K562 (cell line): Measurements from ENCODE around the gene PPT1. TPM values are rescaled to one million over a fixed set of nuclear protein-coding genes. Genes with fewer than 3 reads are reported as not detected.
A peak's percentile ranks its signal among the peaks of the same experiment; 100 is the strongest.

Source experiments
- CBX8 ChIP-seq: fragments of 200-600 bp; sonication (generic); IDR thresholded peaks from 2 replicates; pipeline ENCODE4 v1.6.1; 2012; ENCODE audit warnings: borderline replicate concordance, mixed run types, low read depth, mild to moderate bottlenecking, moderate library complexity, mixed read lengths, low read length, control low read depth, inconsistent platforms; ENCODE audit not compliant: poor library complexity, severe bottlenecking; ENCODE audit errors: extremely low read depth
- KAT7 ChIP-seq: sonication (generic); formaldehyde crosslinking; IDR thresholded peaks from 2 replicates; pipeline ENCODE4 v1.8.0; 2022; ENCODE audit warnings: missing genetic modification reagents, mild to moderate bottlenecking, borderline replicate concordance
- NCOR1 ChIP-seq: fragments of 450-650 bp; IDR thresholded peaks from 2 replicates; pipeline ENCODE4 v1.6.1; 2016; ENCODE audit warnings: mild to moderate bottlenecking, moderate library complexity
- NR1H2 ChIP-seq: sonication (generic); formaldehyde crosslinking; IDR thresholded peaks from 2 replicates; pipeline ENCODE4 v1.4.0; 2020; ENCODE audit warnings: mild to moderate bottlenecking, missing genetic modification reagents
- SMARCA5 ChIP-seq: fragments of 450-650 bp; IDR thresholded peaks from 2 replicates; pipeline ENCODE4 v1.6.1; 2016
- SOX6 ChIP-seq: fragments of 450-650 bp; IDR thresholded peaks from 2 replicates; pipeline ENCODE4 v1.6.1; 2014; ENCODE audit warnings: mild to moderate bottlenecking
- TSC22D4 ChIP-seq: fragments of 450-650 bp; IDR thresholded peaks from 2 replicates; pipeline ENCODE4 v1.6.1; 2016; ENCODE audit warnings: missing genetic modification characterization, missing biosample characterization, control low read depth
- ZNF274 ChIP-seq: IDR thresholded peaks from 2 replicates; pipeline ENCODE4 v1.6.1; 2011; ENCODE audit warnings: low read depth, mild to moderate bottlenecking, low read length, moderate library complexity, borderline replicate concordance
- ZNF444 ChIP-seq: fragments of 250-450 bp; sonication (Bioruptor Pico); IDR thresholded peaks from 2 replicates; pipeline ENCODE4 v1.4.0; 2020; ENCODE audit warnings: mild to moderate bottlenecking, moderate library complexity
- polyA plus RNA-seq, 8 experiments: library from polyadenylated mRNA; depleted of rRNA in 4 of 8; stranded (reverse) in 5 of 8; unstranded in 3 of 8; fragments of >200 nt; fragmentation: Nextera tagmentation in 2 of 8; fragmentation: Illumina TruSeq in 1 of 8; extraction: Ambion mirVana in 2 of 8; extraction: Trizol in 1 of 8; gene quantifications; 2 replicates each; pipeline versions ENCODE4 v1.2.1 to v1.2.3, GENCODE V29; 2011 to 2014; ENCODE audit warnings: inconsistent platforms in 1 of 8, missing spikeins in 1 of 8
- total RNA-seq, 7 experiments: library from RNA; depleted of rRNA in 6 of 7; stranded (reverse); fragments of >200 nt in 6 of 7; fragmentation: Illumina TruSeq in 2 of 7; extraction: Trizol in 2 of 7; gene quantifications; 2 replicates each; pipeline versions ENCODE4 v1.2.1 to v1.2.3, GENCODE V29; 2011 to 2021; ENCODE audit warnings: low replicate concordance in 1 of 7
- TF ChIP-seq, protein P1 (sequence below): sonication (generic); formaldehyde crosslinking; IDR thresholded peaks from 2 replicates; pipeline ENCODE4 v1.8.0; 2022; ENCODE audit warnings: mild to moderate bottlenecking, low read depth, missing genetic modification reagents
- TF ChIP-seq, protein P2 (sequence below): IDR thresholded peaks from 2 replicates; pipeline ENCODE4 v1.6.1; 2016; ENCODE audit warnings: missing genetic modification characterization, missing compliant biosample characterization
- TF ChIP-seq, protein P3 (sequence below), 3 experiments: fragments of 200-800 bp in 1 of 3; fragments of 250-450 bp in 1 of 3; fragments of 450-650 bp in 1 of 3; sonication (Bioruptor Pico) in 1 of 3; sonication (Bioruptor generic) in 1 of 3; formaldehyde crosslinking in 1 of 3; IDR thresholded peaks; 2 replicates each; pipeline versions ENCODE4 v1.6.1 to v1.8.0; 2016 to 2022; ENCODE audit warnings: mild to moderate bottlenecking in 2 of 3, missing genetic modification characterization in 2 of 3, missing compliant biosample characterization in 1 of 3, moderate library complexity in 1 of 3
- TF ChIP-seq, protein P4 (sequence below): sonication (generic); formaldehyde crosslinking; IDR thresholded peaks from 2 replicates; pipeline ENCODE4 v1.8.1; 2023; ENCODE audit warnings: missing genetic modification reagents, mild to moderate bottlenecking, borderline replicate concordance

PPT1 gene
- total and polyA plus RNA-seq, 9 of the 15 experiments (the other 6 are each of a cell fraction or from before 2014, with no cell fraction given): 72.2 to 285 (median 143) TPM

DNA sequence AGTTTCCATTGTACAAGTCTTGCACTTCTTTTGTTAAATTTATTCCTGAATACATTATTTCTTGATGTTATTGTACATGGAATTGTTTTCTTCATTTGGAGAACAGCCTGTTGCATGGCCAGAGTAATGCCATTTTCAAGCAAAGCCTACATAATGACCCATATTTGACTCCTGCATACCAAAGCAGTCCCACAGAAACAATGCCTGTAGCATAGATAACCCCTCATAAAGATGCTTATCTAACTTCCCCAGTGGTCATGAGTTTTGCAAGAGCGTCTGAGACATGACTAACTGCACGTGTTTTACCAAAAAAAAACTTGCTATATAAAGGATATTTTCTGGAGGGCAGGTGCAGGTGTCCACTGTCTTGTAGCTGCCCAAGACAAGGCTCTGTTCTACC lies 33.8 kb upstream of the PPT1 start (continued):
- TF ChIP-seq, protein P1, sequence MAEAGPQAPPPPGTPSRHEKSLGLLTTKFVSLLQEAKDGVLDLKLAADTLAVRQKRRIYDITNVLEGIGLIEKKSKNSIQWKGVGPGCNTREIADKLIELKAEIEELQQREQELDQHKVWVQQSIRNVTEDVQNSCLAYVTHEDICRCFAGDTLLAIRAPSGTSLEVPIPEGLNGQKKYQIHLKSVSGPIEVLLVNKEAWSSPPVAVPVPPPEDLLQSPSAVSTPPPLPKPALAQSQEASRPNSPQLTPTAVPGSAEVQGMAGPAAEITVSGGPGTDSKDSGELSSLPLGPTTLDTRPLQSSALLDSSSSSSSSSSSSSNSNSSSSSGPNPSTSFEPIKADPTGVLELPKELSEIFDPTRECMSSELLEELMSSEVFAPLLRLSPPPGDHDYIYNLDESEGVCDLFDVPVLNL: no peak
- no peak for TF ChIP-seq NR1H2 (CRISPR knock-in tag)
- no peak for TF ChIP-seq TSC22D4 (tag)
- TF ChIP-seq, protein P2, sequence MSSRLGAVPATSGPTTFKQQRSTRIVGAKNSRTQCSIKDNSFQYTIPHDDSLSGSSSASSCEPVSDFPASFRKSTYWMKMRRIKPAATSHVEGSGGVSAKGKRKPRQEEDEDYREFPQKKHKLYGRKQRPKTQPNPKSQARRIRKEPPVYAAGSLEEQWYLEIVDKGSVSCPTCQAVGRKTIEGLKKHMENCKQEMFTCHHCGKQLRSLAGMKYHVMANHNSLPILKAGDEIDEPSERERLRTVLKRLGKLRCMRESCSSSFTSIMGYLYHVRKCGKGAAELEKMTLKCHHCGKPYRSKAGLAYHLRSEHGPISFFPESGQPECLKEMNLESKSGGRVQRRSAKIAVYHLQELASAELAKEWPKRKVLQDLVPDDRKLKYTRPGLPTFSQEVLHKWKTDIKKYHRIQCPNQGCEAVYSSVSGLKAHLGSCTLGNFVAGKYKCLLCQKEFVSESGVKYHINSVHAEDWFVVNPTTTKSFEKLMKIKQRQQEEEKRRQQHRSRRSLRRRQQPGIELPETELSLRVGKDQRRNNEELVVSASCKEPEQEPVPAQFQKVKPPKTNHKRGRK (tag): no peak
- TF ChIP-seq ZNF274: no peak
- peak; percentile 61 for TF ChIP-seq NCOR1
- no peak for TF ChIP-seq KAT7 (CRISPR knock-in tag)
- no peak for TF ChIP-seq SMARCA5
- peak; percentile 97 for TF ChIP-seq SOX6
- TF ChIP-seq, protein P3, sequence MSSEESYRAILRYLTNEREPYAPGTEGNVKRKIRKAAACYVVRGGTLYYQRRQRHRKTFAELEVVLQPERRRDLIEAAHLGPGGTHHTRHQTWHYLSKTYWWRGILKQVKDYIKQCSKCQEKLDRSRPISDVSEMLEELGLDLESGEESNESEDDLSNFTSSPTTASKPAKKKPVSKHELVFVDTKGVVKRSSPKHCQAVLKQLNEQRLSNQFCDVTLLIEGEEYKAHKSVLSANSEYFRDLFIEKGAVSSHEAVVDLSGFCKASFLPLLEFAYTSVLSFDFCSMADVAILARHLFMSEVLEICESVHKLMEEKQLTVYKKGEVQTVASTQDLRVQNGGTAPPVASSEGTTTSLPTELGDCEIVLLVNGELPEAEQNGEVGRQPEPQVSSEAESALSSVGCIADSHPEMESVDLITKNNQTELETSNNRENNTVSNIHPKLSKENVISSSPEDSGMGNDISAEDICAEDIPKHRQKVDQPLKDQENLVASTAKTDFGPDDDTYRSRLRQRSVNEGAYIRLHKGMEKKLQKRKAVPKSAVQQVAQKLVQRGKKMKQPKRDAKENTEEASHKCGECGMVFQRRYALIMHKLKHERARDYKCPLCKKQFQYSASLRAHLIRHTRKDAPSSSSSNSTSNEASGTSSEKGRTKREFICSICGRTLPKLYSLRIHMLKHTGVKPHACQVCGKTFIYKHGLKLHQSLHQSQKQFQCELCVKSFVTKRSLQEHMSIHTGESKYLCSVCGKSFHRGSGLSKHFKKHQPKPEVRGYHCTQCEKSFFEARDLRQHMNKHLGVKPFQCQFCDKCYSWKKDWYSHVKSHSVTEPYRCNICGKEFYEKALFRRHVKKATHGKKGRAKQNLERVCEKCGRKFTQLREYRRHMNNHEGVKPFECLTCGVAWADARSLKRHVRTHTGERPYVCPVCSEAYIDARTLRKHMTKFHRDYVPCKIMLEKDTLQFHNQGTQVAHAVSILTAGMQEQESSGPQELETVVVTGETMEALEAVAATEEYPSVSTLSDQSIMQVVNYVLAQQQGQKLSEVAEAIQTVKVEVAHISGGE (CRISPR knock-in tag; IDR thresholded peaks at IDR 0.05): 0 out of 6 replicates have a peak, but pooled peaks of 1 of the 3 experiments have one; percentile 44
- no peak for TF ChIP-seq CBX8
- no peak for TF ChIP-seq ZNF444 (CRISPR knock-in tag)
- TF ChIP-seq, protein P4, sequence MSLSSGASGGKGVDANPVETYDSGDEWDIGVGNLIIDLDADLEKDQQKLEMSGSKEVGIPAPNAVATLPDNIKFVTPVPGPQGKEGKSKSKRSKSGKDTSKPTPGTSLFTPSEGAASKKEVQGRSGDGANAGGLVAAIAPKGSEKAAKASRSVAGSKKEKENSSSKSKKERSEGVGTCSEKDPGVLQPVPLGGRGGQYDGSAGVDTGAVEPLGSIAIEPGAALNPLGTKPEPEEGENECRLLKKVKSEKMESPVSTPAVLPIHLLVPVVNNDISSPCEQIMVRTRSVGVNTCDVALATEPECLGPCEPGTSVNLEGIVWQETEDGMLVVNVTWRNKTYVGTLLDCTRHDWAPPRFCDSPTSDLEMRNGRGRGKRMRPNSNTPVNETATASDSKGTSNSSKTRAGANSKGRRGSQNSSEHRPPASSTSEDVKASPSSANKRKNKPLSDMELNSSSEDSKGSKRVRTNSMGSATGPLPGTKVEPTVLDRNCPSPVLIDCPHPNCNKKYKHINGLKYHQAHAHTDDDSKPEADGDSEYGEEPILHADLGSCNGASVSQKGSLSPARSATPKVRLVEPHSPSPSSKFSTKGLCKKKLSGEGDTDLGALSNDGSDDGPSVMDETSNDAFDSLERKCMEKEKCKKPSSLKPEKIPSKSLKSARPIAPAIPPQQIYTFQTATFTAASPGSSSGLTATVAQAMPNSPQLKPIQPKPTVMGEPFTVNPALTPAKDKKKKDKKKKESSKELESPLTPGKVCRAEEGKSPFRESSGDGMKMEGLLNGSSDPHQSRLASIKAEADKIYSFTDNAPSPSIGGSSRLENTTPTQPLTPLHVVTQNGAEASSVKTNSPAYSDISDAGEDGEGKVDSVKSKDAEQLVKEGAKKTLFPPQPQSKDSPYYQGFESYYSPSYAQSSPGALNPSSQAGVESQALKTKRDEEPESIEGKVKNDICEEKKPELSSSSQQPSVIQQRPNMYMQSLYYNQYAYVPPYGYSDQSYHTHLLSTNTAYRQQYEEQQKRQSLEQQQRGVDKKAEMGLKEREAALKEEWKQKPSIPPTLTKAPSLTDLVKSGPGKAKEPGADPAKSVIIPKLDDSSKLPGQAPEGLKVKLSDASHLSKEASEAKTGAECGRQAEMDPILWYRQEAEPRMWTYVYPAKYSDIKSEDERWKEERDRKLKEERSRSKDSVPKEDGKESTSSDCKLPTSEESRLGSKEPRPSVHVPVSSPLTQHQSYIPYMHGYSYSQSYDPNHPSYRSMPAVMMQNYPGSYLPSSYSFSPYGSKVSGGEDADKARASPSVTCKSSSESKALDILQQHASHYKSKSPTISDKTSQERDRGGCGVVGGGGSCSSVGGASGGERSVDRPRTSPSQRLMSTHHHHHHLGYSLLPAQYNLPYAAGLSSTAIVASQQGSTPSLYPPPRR: no peak
